HFFc6 (cell line): Measurements from ENCODE around the gene CCDC137. TPM values are rescaled to one million over a fixed set of nuclear protein-coding genes. Genes with fewer than 3 reads are reported as not detected.

Experiments
- DNase-seq: peaks from one replicate; pipeline ENCODE4 v3.0.0-alpha.2; 2018
- H3K27ac Mint-ChIP-seq: 2 replicates; pipeline ENCODE4 v1.8.0; 2020; ENCODE audit warnings: mild to moderate bottlenecking, mixed read lengths
- H3K27me3 Mint-ChIP-seq: 2 replicates; pipeline ENCODE4 v1.8.0; 2021; ENCODE audit warnings: mild to moderate bottlenecking, moderate library complexity, mixed read lengths; ENCODE audit not compliant: insufficient read depth
- H3K36me3 Mint-ChIP-seq: 2 replicates; pipeline ENCODE4 v1.8.0; 2021; ENCODE audit warnings: low read depth, mixed read lengths
- H3K4me1 Mint-ChIP-seq: 2 replicates; pipeline ENCODE4 v1.8.0; 2020; ENCODE audit warnings: low read depth, mixed read lengths
- H3K4me3 Mint-ChIP-seq: 2 replicates; pipeline ENCODE4 v1.8.0; 2020; ENCODE audit warnings: mild to moderate bottlenecking, moderate library complexity, mixed read lengths
- H3K9me3 Mint-ChIP-seq: 2 replicates; pipeline ENCODE4 v1.8.0; 2020; ENCODE audit warnings: mild to moderate bottlenecking, mixed read lengths
- CTCF ChIP-seq: fragments of 200-600 bp; sonication (generic); IDR thresholded peaks from 2 replicates; pipeline ENCODE4 v1.5.0; 2021; ENCODE audit warnings: antibody characterized with exemption, mild to moderate bottlenecking
- total RNA-seq, 6 experiments: library from RNA; stranded (reverse); fragmentation: NEBNext Ultra II Directional; extraction: Animal tissue kit (Norgen Biotek cat#: 25700); gene quantifications; 2 replicates in 1 of 6; 3 replicates in 5 of 6; pipeline ENCODE4 v1.2.3, GENCODE V29; 2021

CCDC137 gene
- total RNA-seq, 6 experiments from 2014 or later = 22.8 to 28.8 (median 25.2) TPM

GRCh38 chr17:81703747-81704654 lies 37.5 kb downstream of the CCDC137 start:
- Mint-ChIP-seq H3K9me3 (no peaks in the 10 kb centered on the region), H3K4me1 (peaks cover 20% of the 10 kb centered on the region), H3K36me3 (peaks cover 34% of the 10 kb centered on the region), H3K4me3 (peak overlapping the region; percentile 86), H3K27ac (peak overlapping the region; percentile 67), H3K27me3 (peaks cover 9% of the 10 kb centered on the region)
- DNase-seq = no peak
- no peak for TF ChIP-seq CTCF

GRCh38 chr17:81705518-81706231 lies 39.1 kb downstream of the CCDC137 start:
- Mint-ChIP-seq H3K4me1 (peaks cover 29% of the 10 kb centered on the region), H3K9me3 (no peaks in the 10 kb centered on the region), H3K4me3 (peak overlapping the region; percentile 32), H3K36me3 (peaks cover 30% of the 10 kb centered on the region), H3K27me3 (peaks cover 10% of the 10 kb centered on the region; the same call in 1 of the 2 replicates), H3K27ac (peak overlapping the region; percentile 16; the same call in 1 of the 2 replicates)
- no peak for TF ChIP-seq CTCF
- no peak for DNase-seq

GRCh38 chr17:81706232-81706611 lies 39.7 kb downstream of the CCDC137 start:
- Mint-ChIP-seq H3K9me3 (no peaks in the 10 kb centered on the region), H3K4me1 (peaks cover 29% of the 10 kb centered on the region), H3K36me3 (peaks cover 30% of the 10 kb centered on the region), H3K27ac (no peak overlapping the region), H3K27me3 (peaks cover 11% of the 10 kb centered on the region; the same call in 1 of the 2 replicates), H3K4me3 (no peak overlapping the region)
- no peak for TF ChIP-seq CTCF
- no peak for DNase-seq

- DNase-seq = no peak
- H3K9me3 Mint-ChIP-seq = no peaks in the 10 kb centered on the region
- peak; percentile 28; the same call in 1 of the 2 replicates for TF ChIP-seq CTCF
- H3K36me3 Mint-ChIP-seq = peaks cover 30% of the 10 kb centered on the region
- H3K4me1 Mint-ChIP-seq = peaks cover 24% of the 10 kb centered on the region
- H3K4me3 Mint-ChIP-seq = no peak overlapping the region
- peaks cover 13% of the 10 kb centered on the region; the same call in 1 of the 2 replicates for H3K27me3 Mint-ChIP-seq
- no peak overlapping the region for H3K27ac Mint-ChIP-seq
Measured at GRCh38 chr17:81706757-81707624, 40.5 kb downstream of the CCDC137 start.
